Testis (tissue), 3 donors: ENCODE measurements around the gene PEMT. TPM values are rescaled to one million over a fixed set of nuclear protein-coding genes. Genes with fewer than 3 reads are reported as not detected.

ENCODE experiments used
- DNase-seq: peaks from one replicate; pipeline ENCODE4 v3.0.0-alpha.2; 2019
- H3K27ac ChIP-seq, 2 donors: fragments of 200-600 bp; sonication (generic); one replicate each; pipeline ENCODE4 v1.5.1; 2019
- H3K27me3 ChIP-seq: fragments of 200-600 bp; sonication (generic); one replicate; pipeline ENCODE4 v1.5.1; 2019
- H3K36me3 ChIP-seq: fragments of 200-600 bp; sonication (generic); one replicate; pipeline ENCODE4 v1.5.1; 2017; ENCODE audit warnings: low read depth; ENCODE audit errors: missing control alignments
- H3K4me1 ChIP-seq: fragments of 200-600 bp; sonication (generic); one replicate; pipeline ENCODE4 v1.5.1; 2019
- H3K4me3 ChIP-seq, 2 donors: fragments of 200-600 bp; sonication (generic); one replicate each; pipeline ENCODE4 v1.5.1; 2017 to 2019
- H3K9me3 ChIP-seq: fragments of 200-600 bp; sonication (generic); one replicate; pipeline ENCODE4 v1.5.1; 2017
- POLR2A ChIP-seq: fragments of 450-650 bp; IDR thresholded peaks from one replicate; pipeline ENCODE4 v1.6.1; 2017; ENCODE audit warnings: antibody characterized with exemption, mild to moderate bottlenecking, moderate library complexity
- WGBS, 2 donors: methylation state at CpG; one replicate each; pipeline ENCODE4 v1.1.5; 2018; 5-methylcytosine and 5-hydroxymethylcytosine counted together
- intact Hi-C: fragments of 100-400 bp; cut with DNase I; formaldehyde crosslinking; loops from one replicate; pipeline ENCODE4 v1.15.1; 2023; ENCODE audit warnings: low total_unique reads
- polyA plus RNA-seq: library from polyadenylated mRNA; stranded (reverse); fragments of 350-450 nt; fragmentation: Illumina TruSeq; extraction: RNeasy Lipid Tissue Mini Kit (QIAGEN cat#74804); gene quantifications from one replicate; pipeline ENCODE4 v1.2.3, GENCODE V29; 2014; ENCODE audit warnings: low read depth, low replicate concordance; ENCODE audit not compliant: insufficient read depth
- total RNA-seq, 2 donors: library from RNA; depleted of rRNA; stranded (reverse); fragments of >200 nt; gene quantifications; one replicate each; pipeline ENCODE4 v1.2.3, GENCODE V29; 2016
- TF ChIP-seq, protein P1 (sequence below), 3 experiments: fragments of 450-650 bp in 2 of 3; fragments of 200-600 bp in 1 of 3; sonication (generic) in 1 of 3; IDR thresholded peaks; one replicate each; pipeline ENCODE4 v1.5.1; 2016 to 2019; ENCODE audit warnings: antibody characterized with exemption in 3 of 3, mild to moderate bottlenecking in 2 of 3, moderate library complexity in 1 of 3

Gene PEMT
- total and polyA plus RNA-seq, 3 donors from 2014 or later = 66.0 to 120 (median 83.1) TPM

DNA sequence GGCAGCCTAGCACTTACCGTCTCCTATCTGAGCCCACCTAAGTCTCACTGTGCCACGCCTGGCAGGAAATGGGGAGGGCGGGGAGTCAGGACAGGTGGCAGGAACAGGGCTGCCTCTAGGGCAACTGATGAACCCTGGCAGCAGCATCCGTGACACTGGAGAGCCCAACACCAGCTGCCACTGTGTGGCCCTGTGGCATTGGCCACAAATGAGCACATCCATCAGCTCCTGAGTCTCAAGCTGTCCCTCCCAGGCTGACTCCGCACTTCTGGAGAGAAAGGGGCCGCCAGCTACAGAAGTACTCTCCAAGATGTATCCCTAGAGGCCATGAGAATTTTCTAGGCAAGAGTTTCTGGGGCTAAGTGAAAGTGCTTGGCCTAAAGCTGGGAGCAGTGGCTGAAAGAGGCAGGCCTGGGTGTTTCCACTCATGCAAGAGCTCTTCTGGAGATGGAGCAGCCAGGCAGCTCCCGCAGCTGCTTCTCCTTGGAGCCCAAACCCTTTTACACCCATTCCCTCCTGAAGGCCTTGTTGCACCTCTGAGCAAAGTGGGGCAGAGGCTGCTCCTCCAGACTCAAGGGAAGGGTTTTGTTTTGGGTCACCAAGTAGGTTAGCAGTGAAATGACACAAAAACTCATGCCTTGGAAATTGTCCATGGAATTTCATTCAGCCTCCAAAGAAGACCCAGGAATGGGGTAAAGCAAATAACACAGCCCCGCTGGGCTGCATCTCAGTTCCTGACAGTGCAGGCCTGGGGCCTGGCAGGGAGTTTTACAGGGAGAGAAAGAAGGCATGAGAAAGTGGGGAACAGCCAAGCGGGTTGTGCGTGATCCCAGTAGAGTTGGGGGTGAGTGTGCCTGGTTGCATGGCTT is 25.8 kb downstream of the PEMT start:
- Histone ChIP-seq H3K4me1 (peaks cover 71% of the 10 kb centered on the region), H3K27ac (peak overlapping the region; percentile 65 to 86)

DNA sequence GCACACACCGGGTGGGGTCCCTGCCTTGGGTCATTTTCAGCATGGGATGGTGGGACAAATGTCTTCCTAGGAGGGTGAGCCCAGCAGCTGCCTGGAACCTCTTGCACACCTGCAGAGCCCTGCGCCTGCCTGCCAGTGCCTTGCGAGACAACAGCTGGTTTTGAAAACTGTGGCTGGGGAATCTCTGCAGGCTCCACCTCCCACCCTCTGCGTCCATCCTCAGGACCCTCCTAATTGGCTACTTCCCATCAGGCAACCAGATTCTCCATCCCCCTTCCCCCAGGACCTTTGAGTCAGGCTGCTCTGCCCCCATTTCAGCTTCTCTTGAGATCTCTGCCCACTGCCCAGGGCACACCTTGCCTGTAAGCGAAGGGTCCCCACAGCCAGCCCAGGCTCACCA is 26.6 kb downstream of the PEMT start:
- no peak for DNase-seq
- Histone ChIP-seq H3K4me3 (no peak overlapping the region), H3K4me1 (peaks cover 63% of the 10 kb centered on the region), H3K9me3 (no peaks in the 10 kb centered on the region), H3K36me3 (no peaks in the 10 kb centered on the region), H3K27me3 (no peaks in the 10 kb centered on the region), H3K27ac (peak overlapping the region in 1 of 2 donors; percentile 54)
- intact Hi-C loops = loop anchor here (10.0 kb wide), 1 partner anchor 70 kb away; the partner anchor contains the start of gene RASD1
- no peak for TF ChIP-seq POLR2A
- TF ChIP-seq, protein P1, sequence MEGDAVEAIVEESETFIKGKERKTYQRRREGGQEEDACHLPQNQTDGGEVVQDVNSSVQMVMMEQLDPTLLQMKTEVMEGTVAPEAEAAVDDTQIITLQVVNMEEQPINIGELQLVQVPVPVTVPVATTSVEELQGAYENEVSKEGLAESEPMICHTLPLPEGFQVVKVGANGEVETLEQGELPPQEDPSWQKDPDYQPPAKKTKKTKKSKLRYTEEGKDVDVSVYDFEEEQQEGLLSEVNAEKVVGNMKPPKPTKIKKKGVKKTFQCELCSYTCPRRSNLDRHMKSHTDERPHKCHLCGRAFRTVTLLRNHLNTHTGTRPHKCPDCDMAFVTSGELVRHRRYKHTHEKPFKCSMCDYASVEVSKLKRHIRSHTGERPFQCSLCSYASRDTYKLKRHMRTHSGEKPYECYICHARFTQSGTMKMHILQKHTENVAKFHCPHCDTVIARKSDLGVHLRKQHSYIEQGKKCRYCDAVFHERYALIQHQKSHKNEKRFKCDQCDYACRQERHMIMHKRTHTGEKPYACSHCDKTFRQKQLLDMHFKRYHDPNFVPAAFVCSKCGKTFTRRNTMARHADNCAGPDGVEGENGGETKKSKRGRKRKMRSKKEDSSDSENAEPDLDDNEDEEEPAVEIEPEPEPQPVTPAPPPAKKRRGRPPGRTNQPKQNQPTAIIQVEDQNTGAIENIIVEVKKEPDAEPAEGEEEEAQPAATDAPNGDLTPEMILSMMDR (IDR thresholded peaks at IDR 0.05) = no peak
- WGBS, 2 donors = 67 to 82% methylated on average over 2 to 5 of the region's 5 CpGs

More for the DNA sequence above, 25.8 kb downstream of the PEMT start:
- WGBS, 2 donors = 65 to 82% methylated on average over 8 to 10 of the region's 10 CpGs
- H3K9me3 ChIP-seq = no peaks in the 10 kb centered on the region
- peak; percentile 72 for DNase-seq
- H3K36me3 ChIP-seq = no peaks in the 10 kb centered on the region
- TF ChIP-seq POLR2A = no peak
- TF ChIP-seq, protein P1 (IDR thresholded peaks at IDR 0.05) = no peak
- no peak overlapping the region for H3K4me3 ChIP-seq
- intact Hi-C loops = loop anchor here (10.0 kb wide), 1 partner anchor 71 kb away; the partner anchor contains the start of gene RASD1
- no peaks in the 10 kb centered on the region for H3K27me3 ChIP-seq

DNA sequence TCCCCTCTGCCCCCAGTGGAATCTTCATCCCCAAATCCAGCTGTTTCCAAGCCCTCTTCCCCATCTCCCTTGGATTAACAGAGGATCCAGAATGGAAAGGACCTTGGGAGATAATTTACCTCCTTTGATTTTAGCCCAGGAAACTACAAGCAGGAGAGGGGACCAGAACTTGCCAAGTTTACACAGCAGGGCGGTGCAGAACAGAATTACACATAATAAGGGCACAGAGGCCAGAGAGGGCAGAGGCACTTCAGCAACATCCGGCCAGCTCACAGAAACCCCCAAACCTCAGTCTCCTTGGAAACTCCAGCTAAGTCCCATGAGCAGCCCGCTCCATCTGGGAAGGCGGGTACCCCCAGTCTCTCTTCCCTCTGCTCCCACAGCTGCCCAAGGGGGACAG is 27.2 kb downstream of the PEMT start:
- Histone ChIP-seq H3K4me1 (peaks cover 57% of the 10 kb centered on the region), H3K27me3 (no peaks in the 10 kb centered on the region), H3K9me3 (no peaks in the 10 kb centered on the region), H3K27ac (no peak overlapping the region), H3K4me3 (no peak overlapping the region), H3K36me3 (no peaks in the 10 kb centered on the region)
- TF ChIP-seq, protein P1 (IDR thresholded peaks at IDR 0.05) = no peak
- TF ChIP-seq POLR2A = no peak
- intact Hi-C loops = loop anchor here (10.0 kb wide), 1 partner anchor 70 kb away; the partner anchor contains the start of gene RASD1
- 79 to 98% methylated on average over 4 of the region's 4 CpGs for WGBS, 2 donors
- DNase-seq = no peak

DNA sequence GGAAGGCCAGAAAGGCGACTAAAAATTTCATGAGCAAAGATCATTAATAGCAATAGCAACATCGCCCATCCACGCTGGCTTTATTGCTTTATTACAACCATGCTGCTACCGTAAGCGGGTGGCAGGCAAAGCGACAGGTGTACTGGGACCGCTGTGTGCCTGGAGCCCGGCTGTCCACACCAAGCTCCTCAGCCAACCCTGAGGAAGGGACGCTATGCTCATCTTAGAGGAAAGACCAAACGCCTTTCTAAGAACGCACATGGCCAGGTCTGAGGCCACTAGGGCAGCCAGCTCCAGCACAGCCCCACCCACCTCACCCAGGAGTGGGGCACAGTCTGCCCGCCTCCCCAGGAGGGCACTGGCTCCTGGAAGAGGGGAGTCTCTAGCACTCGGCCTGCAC is 28.0 kb downstream of the PEMT start:
- intact Hi-C loops = loop anchor here (10.0 kb wide), 1 partner anchor 69 kb away; the partner anchor contains the start of gene RASD1
- no peak overlapping the region for H3K4me3 ChIP-seq
- 87 to 89% methylated on average over 10 to 13 of the region's 13 CpGs for WGBS, 2 donors
- H3K27ac ChIP-seq = no peak overlapping the region
- TF ChIP-seq, protein P1 (IDR thresholded peaks at IDR 0.05) = no peak
- TF ChIP-seq POLR2A = no peak
- no peaks in the 10 kb centered on the region for H3K36me3 ChIP-seq
- H3K27me3 ChIP-seq = no peaks in the 10 kb centered on the region
- H3K4me1 ChIP-seq = peaks cover 54% of the 10 kb centered on the region
- no peak for DNase-seq
- no peaks in the 10 kb centered on the region for H3K9me3 ChIP-seq
